H1 (cell line): Measurements from ENCODE around the gene OR51V1.

Source experiments
- CHD7 ChIP-seq: fragments of 300-600 bp; sonication (generic); IDR thresholded peaks from 2 replicates; pipeline ENCODE4 v1.7.1; 2012; ENCODE audit warnings: low read length, moderate library complexity, mild to moderate bottlenecking, inconsistent platforms; ENCODE audit not compliant: insufficient replicate concordance
- JUN ChIP-seq: IDR thresholded peaks from 2 replicates; pipeline ENCODE4 v1.6.1; 2011; ENCODE audit warnings: low read depth, mild to moderate bottlenecking, improper control_type of control experiment, low read length
- TF ChIP-seq, protein P1 (sequence below), 3 experiments: IDR thresholded peaks; 1 replicate in 2 of 3; 2 replicates in 1 of 3; pipeline versions ENCODE4 v1.5.1 to v1.6.1; 2011; ENCODE audit warnings: low read length in 3 of 3, mild to moderate bottlenecking in 3 of 3, inconsistent platforms in 2 of 3, low read depth in 1 of 3, moderate library complexity in 1 of 3; ENCODE audit not compliant: insufficient read depth in 1 of 3; ENCODE audit errors: control extremely low read depth in 1 of 3

DNA sequence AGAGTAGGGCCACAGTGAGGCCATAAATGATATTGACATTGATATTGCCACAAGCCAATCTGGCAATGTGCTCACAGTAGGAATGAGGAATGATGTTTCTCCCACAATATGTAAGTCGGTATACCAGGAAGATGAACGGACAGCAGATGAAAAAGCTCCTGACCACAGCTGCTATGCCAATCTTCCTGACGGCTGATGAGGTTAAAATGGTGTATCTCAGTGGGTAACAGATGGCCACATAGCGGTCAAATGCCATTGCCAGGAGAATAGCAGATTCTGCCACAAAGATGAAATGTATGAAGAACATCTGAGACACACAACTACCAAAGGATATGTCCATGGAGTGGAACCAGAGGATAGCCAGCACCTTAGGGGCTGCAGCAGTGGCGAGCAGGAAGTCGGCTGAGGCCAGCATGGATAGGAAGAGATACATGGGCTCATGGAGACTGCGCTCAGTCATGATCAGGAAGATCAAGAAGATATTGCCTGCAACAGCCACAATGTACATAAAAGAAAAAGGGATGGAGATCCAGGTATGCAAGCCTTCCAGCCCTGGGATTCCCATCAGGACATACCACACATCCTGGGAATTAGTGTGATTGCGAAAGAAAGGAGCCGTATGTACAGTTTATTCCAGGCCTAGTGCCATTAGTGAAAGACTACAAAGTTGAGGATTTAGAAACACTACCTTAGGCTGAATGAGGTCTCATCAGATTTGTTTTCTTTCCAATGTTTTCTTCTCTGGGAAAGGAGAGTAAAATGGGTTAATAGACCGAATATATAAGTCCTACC, 22.2 kb downstream of the OR51V1 start:
- no peak for TF ChIP-seq CHD7
- TF ChIP-seq, protein P1, sequence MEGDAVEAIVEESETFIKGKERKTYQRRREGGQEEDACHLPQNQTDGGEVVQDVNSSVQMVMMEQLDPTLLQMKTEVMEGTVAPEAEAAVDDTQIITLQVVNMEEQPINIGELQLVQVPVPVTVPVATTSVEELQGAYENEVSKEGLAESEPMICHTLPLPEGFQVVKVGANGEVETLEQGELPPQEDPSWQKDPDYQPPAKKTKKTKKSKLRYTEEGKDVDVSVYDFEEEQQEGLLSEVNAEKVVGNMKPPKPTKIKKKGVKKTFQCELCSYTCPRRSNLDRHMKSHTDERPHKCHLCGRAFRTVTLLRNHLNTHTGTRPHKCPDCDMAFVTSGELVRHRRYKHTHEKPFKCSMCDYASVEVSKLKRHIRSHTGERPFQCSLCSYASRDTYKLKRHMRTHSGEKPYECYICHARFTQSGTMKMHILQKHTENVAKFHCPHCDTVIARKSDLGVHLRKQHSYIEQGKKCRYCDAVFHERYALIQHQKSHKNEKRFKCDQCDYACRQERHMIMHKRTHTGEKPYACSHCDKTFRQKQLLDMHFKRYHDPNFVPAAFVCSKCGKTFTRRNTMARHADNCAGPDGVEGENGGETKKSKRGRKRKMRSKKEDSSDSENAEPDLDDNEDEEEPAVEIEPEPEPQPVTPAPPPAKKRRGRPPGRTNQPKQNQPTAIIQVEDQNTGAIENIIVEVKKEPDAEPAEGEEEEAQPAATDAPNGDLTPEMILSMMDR (IDR thresholded peaks at IDR 0.05; ENCODE audit: control extremely low read depth in 1 of 3, insufficient read depth in 1 of 3, low read depth in 1 of 3, low read length in 3 of 3) = no peak
- TF ChIP-seq JUN = no peak
